Endothelial cell of umbilical vein (primary cell): Measurements from ENCODE around the gene SPAG9. TPM values are rescaled to one million over a fixed set of nuclear protein-coding genes. Genes with fewer than 3 reads are reported as not detected.

Experiments used
- BruUV-seq: library from RNA; stranded (reverse); fragments of 400-500 nt; replicated peaks from 2 replicates; lab custom pipeline; 2021; lab: Mats Ljungman, UMichigan
- CTCF ChIA-PET: fragments of 300-600, 350-600 bp; sonication (Branson Sonifier 250); formaldehyde crosslinking; loops from one replicate; lab custom pipeline; 2021; ENCODE audit warnings: antibody characterized with exemption, inconsistent platforms; lab: Charles Lee
- POLR2A ChIA-PET: fragments of 300-600, 350-600 bp; sonication (Branson Sonifier 250); formaldehyde crosslinking; loops from one replicate; lab custom pipeline; 2021; ENCODE audit warnings: antibody characterized with exemption, inconsistent platforms; lab: Charles Lee
- DNase-seq: peaks from one replicate; pipeline ENCODE4 v3.0.0-alpha.2; 2011; ENCODE audit warnings: low read depth, low spot score
- FAIRE-seq: peaks from 2 replicates; lab custom pipeline; 2011; peaks lifted over from hg19 to GRCh38; lab: Jason Lieb, UNC
- H2AFZ ChIP-seq: 2 replicates; pipeline ENCODE4 v1.6.0; 2012; ENCODE audit warnings: low read depth, low read length, control low read depth, inconsistent platforms
- H3K27ac ChIP-seq: 2 replicates; pipeline ENCODE4 v1.5.1; 2011; ENCODE audit warnings: low read depth, mild to moderate bottlenecking, control low read depth, low read length, moderate library complexity; ENCODE audit not compliant: insufficient read depth
- H3K27me3 ChIP-seq, 2 experiments: 2 replicates each; pipeline versions ENCODE4 v1.6.0 to v1.6.1; 2011; ENCODE audit warnings: low read length in 2 of 2, mixed read lengths in 1 of 2; ENCODE audit not compliant: control insufficient read depth in 2 of 2, insufficient read depth in 2 of 2
- H3K36me3 ChIP-seq, 2 experiments: 2 replicates in 1 of 2; 3 replicates in 1 of 2; pipeline ENCODE4 v1.5.1; 2011; ENCODE audit warnings: low read length in 2 of 2, mild to moderate bottlenecking in 1 of 2, moderate library complexity in 1 of 2; ENCODE audit not compliant: control insufficient read depth in 2 of 2, insufficient read depth in 2 of 2; ENCODE audit errors: extremely low read depth in 1 of 2
- H3K4me1 ChIP-seq: 3 replicates; pipeline ENCODE4 v1.5.1; 2011; ENCODE audit warnings: mild to moderate bottlenecking, low read length; ENCODE audit not compliant: control insufficient read depth, insufficient read depth; ENCODE audit errors: extremely low read depth
- H3K4me2 ChIP-seq: 2 replicates; pipeline ENCODE4 v1.6.1; 2011; ENCODE audit warnings: low read length, control low read depth, mixed read lengths; ENCODE audit not compliant: insufficient read depth
- H3K4me3 ChIP-seq, 3 experiments: fragments of 200-600 bp in 1 of 3; sonication (generic), shearing (Covaris generic) in 1 of 3; replicated peaks in 1 of 3; 2 replicates each; pipeline ENCODE4 v1.5.1; 2011 to 2016; ENCODE audit warnings: control low read depth in 3 of 3, low read length in 3 of 3, mild to moderate bottlenecking in 2 of 3, inconsistent platforms in 1 of 3, low read depth in 1 of 3, moderate library complexity in 1 of 3; ENCODE audit not compliant: insufficient read depth in 1 of 3
- H3K79me2 ChIP-seq: 2 replicates; pipeline ENCODE4 v1.6.0; 2012; ENCODE audit warnings: low read length, inconsistent platforms; ENCODE audit not compliant: control insufficient read depth, insufficient read depth
- H3K9ac ChIP-seq: replicated peaks from 2 replicates; pipeline ENCODE3; 2011; ENCODE audit warnings: low read length, control low read depth; ENCODE audit not compliant: insufficient read depth; ENCODE audit errors: extremely low read depth
- H3K9me1 ChIP-seq: replicated peaks from 3 replicates; pipeline ENCODE4 v1.6.0; 2011; ENCODE audit warnings: mild to moderate bottlenecking, low read length; ENCODE audit not compliant: control insufficient read depth, insufficient read depth; ENCODE audit errors: extremely low read depth
- H3K9me3 ChIP-seq: replicated peaks from 2 replicates; pipeline ENCODE4 v1.5.1; 2012; ENCODE audit warnings: low read length, inconsistent platforms; ENCODE audit not compliant: control insufficient read depth, insufficient read depth
- H4K20me1 ChIP-seq: replicated peaks from 2 replicates; pipeline ENCODE3; 2011; ENCODE audit warnings: mild to moderate bottlenecking, low read length; ENCODE audit not compliant: control insufficient read depth, insufficient read depth; ENCODE audit errors: extremely low read depth
- EZH2 ChIP-seq: IDR thresholded peaks from 2 replicates; pipeline ENCODE4 v1.6.1; 2012; ENCODE audit warnings: borderline replicate concordance, low read depth, mild to moderate bottlenecking, moderate library complexity, low read length, inconsistent platforms; ENCODE audit not compliant: severe bottlenecking
- FOS ChIP-seq: IDR thresholded peaks from 2 replicates; pipeline ENCODE4 v1.6.1; 2011; ENCODE audit warnings: mild to moderate bottlenecking, low read length, moderate library complexity, borderline replicate concordance; ENCODE audit not compliant: insufficient read depth
- JUN ChIP-seq: IDR thresholded peaks from 2 replicates; pipeline ENCODE4 v1.6.1; 2011; ENCODE audit warnings: borderline replicate concordance, low read depth; ENCODE audit not compliant: insufficient read length, insufficient read depth
- MYC ChIP-seq: IDR thresholded peaks from one replicate; pipeline ENCODE4 v1.6.1; 2011; ENCODE audit warnings: mild to moderate bottlenecking, low read depth, low read length
- POLR2AphosphoS5 ChIP-seq: IDR thresholded peaks from 2 replicates; pipeline ENCODE4 v1.6.1; 2012; ENCODE audit warnings: low read depth, mild to moderate bottlenecking, control low read depth, low read length, moderate library complexity; ENCODE audit not compliant: insufficient read depth
- dilution Hi-C: fragments of 300-500 bp; cut with MboI; formaldehyde crosslinking; loops from one replicate; pipeline ENCODE4 v1.15.0; 2019; ENCODE audit warnings: low sequenced_read_pairs; ENCODE audit not compliant: extremely low pct_ligation_motif_present
- intact Hi-C: fragments of 100-400 bp; cut with micrococcal nuclease; formaldehyde crosslinking; loops from one replicate; pipeline ENCODE4 v1.10.0; 2022
- polyA plus RNA-seq, 4 experiments: library from polyadenylated mRNA; depleted of rRNA in 3 of 4; stranded (reverse) in 3 of 4; unstranded in 1 of 4; fragments of >200 nt; gene quantifications; 2 replicates each; pipeline versions ENCODE4 v1.2.1 to v1.2.3, GENCODE V29; 2011 to 2012; ENCODE audit warnings: missing spikeins in 1 of 4
- total RNA-seq: library from RNA; stranded (reverse); gene quantifications from 2 replicates; pipeline ENCODE4 v1.2.3, GENCODE V29; 2021
- TF ChIP-seq, protein P1 (sequence below), 2 donors: IDR thresholded peaks; 1 replicate in 1 of 2; 2 replicates in 1 of 2; pipeline ENCODE4 v1.5.1; 2011; ENCODE audit warnings: low read length in 2 of 2, mild to moderate bottlenecking in 2 of 2, moderate library complexity in 2 of 2, control low read depth in 1 of 2, inconsistent platforms in 1 of 2, low read depth in 1 of 2; ENCODE audit not compliant: insufficient read depth in 1 of 2; ENCODE audit errors: extremely low read depth in 1 of 2
- TF ChIP-seq, protein P2 (sequence below): IDR thresholded peaks from 2 replicates; pipeline ENCODE4 v1.6.1; 2011; ENCODE audit not compliant: insufficient read depth, insufficient read length

SPAG9 gene
- total and polyA plus RNA-seq, 2 donors (not counting 3 experiments of a cell fraction or from before 2014, with no cell fraction given), result 16.5 to 75.0 TPM

DNA sequence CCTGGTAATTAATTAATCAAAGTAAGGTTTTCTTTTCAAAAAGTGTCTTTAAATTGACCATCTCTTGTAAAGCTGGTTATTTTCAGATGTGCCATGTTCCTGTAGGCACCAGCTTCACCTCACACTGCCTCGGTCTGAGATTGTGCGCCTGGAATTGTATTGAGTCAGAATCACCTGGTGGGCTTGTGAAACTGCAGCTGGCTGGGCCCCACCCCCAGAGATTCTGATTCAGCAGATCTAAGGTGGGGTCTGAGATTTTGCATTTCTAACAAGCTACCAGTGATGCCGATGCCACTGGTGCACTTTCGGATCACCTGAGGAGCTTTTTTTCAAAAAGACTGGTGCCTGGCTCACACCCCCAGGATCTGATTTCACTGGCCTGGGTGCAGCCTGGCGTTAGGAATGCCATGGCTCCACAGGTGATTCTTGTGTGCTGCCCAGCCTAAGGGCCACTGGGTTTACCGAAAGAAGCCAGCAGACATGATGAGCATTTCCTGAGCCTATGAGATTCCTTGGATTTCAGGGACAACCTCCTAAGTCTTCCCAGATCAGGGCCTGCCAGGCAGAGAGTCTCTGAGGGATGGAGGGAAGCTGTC lies 195.3 kb downstream of the SPAG9 start:
- CTCF ChIA-PET, result interaction anchor here (0.6 to 1.3 kb wide), 3 partner anchors 9 to 73 kb away, joined by 3 to 5 read pairs (median 3); no protein-coding TSS in a partner anchor
- intact Hi-C loops (no loop called here), dilution Hi-C loops (no loop called here)
- Histone ChIP-seq H2AFZ (no peak overlapping the region), H3K36me3 (no peaks in the 10 kb centered on the region), H3K27me3 (no peaks in the 10 kb centered on the region), H3K79me2 (no peaks in the 10 kb centered on the region), H3K27ac (no peak overlapping the region), H3K9me3 (no peaks in the 10 kb centered on the region), H3K4me1 (no peaks in the 10 kb centered on the region), H3K9me1 (no peaks in the 10 kb centered on the region), H3K9ac (no peak overlapping the region), H3K4me2 (no peak overlapping the region), H3K4me3 (no peak overlapping the region), H4K20me1 (no peaks in the 10 kb centered on the region)
- BruUV-seq, result no TSS peak
- DNase-seq (no peak), FAIRE-seq (no peak)
- POLR2A ChIA-PET, result no interaction called here
- TF ChIP-seq, protein P1, sequence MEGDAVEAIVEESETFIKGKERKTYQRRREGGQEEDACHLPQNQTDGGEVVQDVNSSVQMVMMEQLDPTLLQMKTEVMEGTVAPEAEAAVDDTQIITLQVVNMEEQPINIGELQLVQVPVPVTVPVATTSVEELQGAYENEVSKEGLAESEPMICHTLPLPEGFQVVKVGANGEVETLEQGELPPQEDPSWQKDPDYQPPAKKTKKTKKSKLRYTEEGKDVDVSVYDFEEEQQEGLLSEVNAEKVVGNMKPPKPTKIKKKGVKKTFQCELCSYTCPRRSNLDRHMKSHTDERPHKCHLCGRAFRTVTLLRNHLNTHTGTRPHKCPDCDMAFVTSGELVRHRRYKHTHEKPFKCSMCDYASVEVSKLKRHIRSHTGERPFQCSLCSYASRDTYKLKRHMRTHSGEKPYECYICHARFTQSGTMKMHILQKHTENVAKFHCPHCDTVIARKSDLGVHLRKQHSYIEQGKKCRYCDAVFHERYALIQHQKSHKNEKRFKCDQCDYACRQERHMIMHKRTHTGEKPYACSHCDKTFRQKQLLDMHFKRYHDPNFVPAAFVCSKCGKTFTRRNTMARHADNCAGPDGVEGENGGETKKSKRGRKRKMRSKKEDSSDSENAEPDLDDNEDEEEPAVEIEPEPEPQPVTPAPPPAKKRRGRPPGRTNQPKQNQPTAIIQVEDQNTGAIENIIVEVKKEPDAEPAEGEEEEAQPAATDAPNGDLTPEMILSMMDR (IDR thresholded peaks at IDR 0.05; ENCODE audit: extremely low read depth in 1 of 2, insufficient read depth in 1 of 2, low read depth in 1 of 2, low read length in 2 of 2), result no peak
- no peak for TF ChIP-seq JUN
- TF ChIP-seq MYC, result no peak
- no peak for TF ChIP-seq FOS
- no peak for TF ChIP-seq POLR2AphosphoS5
- TF ChIP-seq, protein P2, sequence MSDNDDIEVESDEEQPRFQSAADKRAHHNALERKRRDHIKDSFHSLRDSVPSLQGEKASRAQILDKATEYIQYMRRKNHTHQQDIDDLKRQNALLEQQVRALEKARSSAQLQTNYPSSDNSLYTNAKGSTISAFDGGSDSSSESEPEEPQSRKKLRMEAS, result no peak
- TF ChIP-seq EZH2, result no peak
